NCI-H2227 (cell line): ENCODE measurements around the gene LINC01488.
A peak's percentile ranks its signal among the peaks of the same experiment; 100 is the strongest.

ENCODE experiments used
- DNase-seq: peaks from one replicate; lab custom pipeline; 2025; ENCODE audit not compliant: unreplicated experiment; lab: John Stamatoyannopoulos, UW

Gene LINC01488

GRCh38 chr11:69462106-69462951, 19.1 kb upstream of the LINC01488 start:
- DNase-seq: no peak

GRCh38 chr11:69463181-69463994, 18.1 kb upstream of the LINC01488 start:
- DNase-seq: peak; percentile 80

GRCh38 chr11:69463995-69464960, 17.2 kb upstream of the LINC01488 start:
- DNase-seq: no peak

GRCh38 chr11:69465236-69466000, 16.0 kb upstream of the LINC01488 start:
- no peak for DNase-seq

- no peak for DNase-seq
Measured at GRCh38 chr11:69466039-69466438, 15.4 kb upstream of the LINC01488 start.

GRCh38 chr11:69467196-69467595, 14.3 kb upstream of the LINC01488 start:
- DNase-seq: no peak

- DNase-seq: no peak
Measured at GRCh38 chr11:69467646-69468045, 13.8 kb upstream of the LINC01488 start.

GRCh38 chr11:69468221-69468620, 13.2 kb upstream of the LINC01488 start:
- DNase-seq: no peak

- no peak for DNase-seq
Measured at GRCh38 chr11:69468911-69469885, 12.3 kb upstream of the LINC01488 start.

- no peak for DNase-seq
Measured at GRCh38 chr11:69470301-69470700, 11.2 kb upstream of the LINC01488 start.

GRCh38 chr11:69470793-69471728, 10.4 kb upstream of the LINC01488 start:
- DNase-seq: no peak

- no peak for DNase-seq
Measured at GRCh38 chr11:69471729-69472540, 9.5 kb upstream of the LINC01488 start.

- no peak for DNase-seq
Measured at GRCh38 chr11:69472541-69473275, 8.8 kb upstream of the LINC01488 start.

- no peak for DNase-seq
Measured at GRCh38 chr11:69473276-69473845, 8.1 kb upstream of the LINC01488 start.

- DNase-seq: no peak
Measured at GRCh38 chr11:69474736-69475135, 6.7 kb upstream of the LINC01488 start.
